IPS DF 19.7 (cell line): ENCODE results near the gene EXOSC5.

ENCODE experiments used
- DNase-seq: peaks from one replicate; pipeline ENCODE4 v3.0.0-alpha.2; 2013; ENCODE audit warnings: low read depth, low spot score

The EXOSC5 gene

GRCh38 chr19:41369769-41370168 is 27.4 kb downstream of the EXOSC5 start:
- no peak for DNase-seq

- no peak for DNase-seq
These were observed 29.3 kb downstream of the EXOSC5 start for GRCh38 chr19:41367848-41368301.

- DNase-seq = no peak
These were observed 31.1 kb downstream of the EXOSC5 start for GRCh38 chr19:41366089-41366488.

GRCh38 chr19:41364524-41365391 is 32.4 kb downstream of the EXOSC5 start:
- no peak for DNase-seq

- peak; percentile 95 for DNase-seq
These were observed 33.2 kb downstream of the EXOSC5 start, which contains the start of gene B9D2 for GRCh38 chr19:41363753-41364523. TSS of gene B9D2 (minus strand) at chr19:41364149. CDS start at chr19:41363519, 630 bp downstream.

GRCh38 chr19:41363371-41363752 is 33.8 kb downstream of the EXOSC5 start:
- no peak for DNase-seq

- no peak for DNase-seq
These were observed 34.9 kb downstream of the EXOSC5 start for GRCh38 chr19:41362143-41362847.

GRCh38 chr19:41359741-41360140 is 37.4 kb downstream of the EXOSC5 start:
- no peak for DNase-seq

GRCh38 chr19:41357746-41358145 is 39.4 kb downstream of the EXOSC5 start:
- DNase-seq = no peak

GRCh38 chr19:41356984-41357739 is 40.0 kb downstream of the EXOSC5 start:
- DNase-seq = no peak

GRCh38 chr19:41355802-41356201 is 41.4 kb downstream of the EXOSC5 start:
- no peak for DNase-seq

- DNase-seq = no peak
These were observed 42.1 kb downstream of the EXOSC5 start for GRCh38 chr19:41355035-41355434.

- no peak for DNase-seq
These were observed 42.7 kb downstream of the EXOSC5 start for GRCh38 chr19:41354343-41354953.

- DNase-seq = no peak
These were observed 43.5 kb downstream of the EXOSC5 start, which contains the start of gene TGFB1 for GRCh38 chr19:41353466-41354342. TSS of gene TGFB1 (minus strand) at chr19:41353922. CDS start at chr19:41353044, 878 bp downstream.

GRCh38 chr19:41352609-41353465 is 44.3 kb downstream of the EXOSC5 start:
- DNase-seq = no peak

GRCh38 chr19:41352279-41352608 is 44.9 kb downstream of the EXOSC5 start:
- DNase-seq = no peak

- DNase-seq = no peak
These were observed 45.6 kb downstream of the EXOSC5 start for GRCh38 chr19:41351339-41352245.
